PC-9 (cell line): ENCODE results near the gene METTL27.

Experiments
- CTCF ChIP-seq: fragments of 200-600 bp; sonication (generic); conservative IDR thresholded peaks from 2 replicates; pipeline ENCODE4 v1.6.1; 2017; ENCODE audit warnings: mixed run types, antibody characterized with exemption, mild to moderate bottlenecking, moderate library complexity
- EZH2 ChIP-seq: fragments of 200-600 bp; sonication (generic); IDR thresholded peaks from 2 replicates; pipeline ENCODE4 v1.8.0; 2017; ENCODE audit warnings: antibody characterized with exemption, low read depth

- TF ChIP-seq CTCF (no peak), EZH2 (no peak)
Measured at GRCh38 chr7:73839743-73840714, 2.3 kb downstream of the METTL27 start.
